GM20000 (cell line): Measurements from ENCODE around the gene EPN3.

Experiments used
- DNase-seq: peaks from one replicate; pipeline ENCODE4 v3.0.0; 2012; ENCODE audit warnings: low spot score
- TF ChIP-seq, protein P1 (sequence below): IDR thresholded peaks from 2 replicates; pipeline ENCODE4 v1.5.1; 2012; ENCODE audit warnings: mild to moderate bottlenecking, control low read depth; ENCODE audit errors: extremely low read depth, missing control alignments

EPN3 gene

DNA sequence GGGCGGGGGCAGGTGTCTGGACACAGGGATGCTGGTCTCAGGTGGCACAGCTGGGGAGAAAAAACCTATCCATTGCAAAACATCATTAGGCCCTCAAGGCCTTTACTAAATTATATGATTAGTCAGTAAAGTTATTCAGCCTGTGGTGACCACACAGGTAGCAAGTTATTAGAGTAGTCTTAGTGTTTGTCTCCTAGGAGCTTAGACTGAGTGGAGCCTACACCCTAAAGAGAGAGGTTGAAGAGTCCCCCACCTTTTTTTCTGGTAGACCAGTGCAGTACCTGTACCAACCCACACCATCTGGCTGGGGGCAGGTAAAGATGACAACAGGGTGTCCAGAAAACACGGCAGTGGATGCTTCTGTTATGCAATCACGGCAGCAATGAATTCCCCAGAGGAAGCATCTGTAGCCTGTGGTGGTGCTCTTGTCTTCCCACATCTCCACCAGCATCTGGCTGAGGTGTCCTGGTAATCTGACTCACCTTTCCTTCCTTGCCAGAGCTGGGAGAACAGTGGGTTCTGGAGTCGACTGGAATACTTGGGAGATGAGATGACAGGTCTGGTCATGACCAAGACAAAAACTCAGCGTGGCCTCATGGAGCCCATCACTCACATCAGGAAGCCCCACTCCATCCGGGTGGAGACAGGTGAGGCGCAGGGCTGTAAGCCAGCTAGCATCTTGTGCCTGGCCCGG lies 13.2 kb upstream of the EPN3 start:
- TF ChIP-seq, protein P1, sequence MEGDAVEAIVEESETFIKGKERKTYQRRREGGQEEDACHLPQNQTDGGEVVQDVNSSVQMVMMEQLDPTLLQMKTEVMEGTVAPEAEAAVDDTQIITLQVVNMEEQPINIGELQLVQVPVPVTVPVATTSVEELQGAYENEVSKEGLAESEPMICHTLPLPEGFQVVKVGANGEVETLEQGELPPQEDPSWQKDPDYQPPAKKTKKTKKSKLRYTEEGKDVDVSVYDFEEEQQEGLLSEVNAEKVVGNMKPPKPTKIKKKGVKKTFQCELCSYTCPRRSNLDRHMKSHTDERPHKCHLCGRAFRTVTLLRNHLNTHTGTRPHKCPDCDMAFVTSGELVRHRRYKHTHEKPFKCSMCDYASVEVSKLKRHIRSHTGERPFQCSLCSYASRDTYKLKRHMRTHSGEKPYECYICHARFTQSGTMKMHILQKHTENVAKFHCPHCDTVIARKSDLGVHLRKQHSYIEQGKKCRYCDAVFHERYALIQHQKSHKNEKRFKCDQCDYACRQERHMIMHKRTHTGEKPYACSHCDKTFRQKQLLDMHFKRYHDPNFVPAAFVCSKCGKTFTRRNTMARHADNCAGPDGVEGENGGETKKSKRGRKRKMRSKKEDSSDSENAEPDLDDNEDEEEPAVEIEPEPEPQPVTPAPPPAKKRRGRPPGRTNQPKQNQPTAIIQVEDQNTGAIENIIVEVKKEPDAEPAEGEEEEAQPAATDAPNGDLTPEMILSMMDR: no peak
- no peak for DNase-seq

DNA sequence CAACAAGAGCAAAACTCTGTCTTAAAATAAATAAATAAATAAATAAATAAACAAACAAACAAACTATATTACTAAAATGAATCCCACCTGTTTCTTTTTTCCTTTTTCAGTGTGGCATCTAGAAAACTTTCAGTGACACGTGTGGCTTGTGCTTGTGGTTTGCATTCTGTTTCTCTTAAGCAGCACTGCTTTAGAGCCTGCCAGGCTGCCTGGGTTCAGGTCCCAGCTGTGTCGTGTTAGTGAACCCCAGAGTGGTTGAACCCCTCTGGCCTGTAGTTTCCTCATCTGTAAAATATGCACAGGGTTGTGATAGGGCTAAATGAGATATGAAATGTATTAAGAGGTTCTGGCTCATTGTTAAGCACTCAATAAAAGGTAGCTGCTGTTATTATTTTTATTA lies 12.1 kb upstream of the EPN3 start:
- no peak for DNase-seq

DNA sequence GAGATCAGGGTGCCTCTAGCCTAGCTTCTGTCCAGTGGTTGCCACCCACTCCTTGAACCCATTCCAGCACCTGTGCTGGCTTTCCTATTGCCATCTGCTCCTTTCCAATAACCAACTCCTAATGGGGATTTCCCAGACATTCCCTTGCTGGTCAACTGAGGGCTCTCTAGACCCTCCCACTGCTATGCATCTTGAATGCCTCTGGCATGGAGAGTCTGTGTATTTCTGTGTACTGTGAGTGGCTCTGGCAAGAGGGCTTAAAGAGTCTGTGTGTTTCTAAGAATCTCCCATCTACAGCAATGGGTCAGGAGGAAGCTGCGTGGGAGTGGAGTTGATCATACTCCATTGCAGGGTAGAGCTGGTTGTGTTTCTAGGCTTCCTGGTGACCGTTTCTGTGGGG lies 11.0 kb upstream of the EPN3 start:
- TF ChIP-seq, protein P1: no peak
- no peak for DNase-seq

More for the DNA sequence above, 12.1 kb upstream of the EPN3 start:
- TF ChIP-seq, protein P1: no peak

DNA sequence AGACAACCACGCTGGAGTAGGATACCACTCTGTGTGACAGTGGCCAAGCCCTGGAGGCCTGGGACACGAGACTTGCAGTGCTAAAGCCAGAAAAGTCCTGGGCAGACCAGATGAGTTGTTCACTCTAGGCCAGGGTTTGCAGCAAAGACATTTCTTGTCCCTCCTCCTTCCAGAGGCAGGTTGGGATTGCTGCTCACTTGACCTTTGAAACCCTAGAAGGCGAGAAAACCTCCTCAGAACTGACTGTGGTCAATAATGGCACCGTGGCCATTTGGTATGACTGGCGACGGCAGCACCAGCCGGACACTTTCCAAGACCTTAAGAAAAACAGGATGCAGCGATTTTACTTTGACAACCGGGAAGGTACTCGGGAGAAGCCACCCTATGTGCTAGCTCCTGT lies 9.8 kb upstream of the EPN3 start:
- DNase-seq: no peak
- TF ChIP-seq, protein P1: no peak

DNA sequence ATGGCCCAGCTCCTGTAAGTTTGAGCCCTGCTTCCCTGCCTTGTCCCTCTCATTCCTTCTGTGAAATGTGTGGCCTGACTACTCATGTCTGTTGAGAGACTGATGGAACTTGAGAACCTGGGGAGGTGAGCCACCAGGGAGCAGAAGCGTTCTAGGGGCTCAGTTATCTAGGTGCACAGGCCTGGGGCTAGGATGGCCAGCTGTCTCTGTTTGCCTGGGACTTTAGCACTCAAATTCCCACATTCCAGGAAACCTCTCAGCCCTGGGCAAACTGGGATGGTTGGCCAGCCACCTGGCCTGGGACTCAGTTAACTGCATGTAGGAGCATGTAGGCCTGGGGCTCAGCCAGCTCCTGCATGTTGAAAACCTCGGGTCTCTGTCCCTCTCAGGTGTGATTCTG lies 9.3 kb upstream of the EPN3 start:
- TF ChIP-seq, protein P1: no peak
- DNase-seq: no peak

DNA sequence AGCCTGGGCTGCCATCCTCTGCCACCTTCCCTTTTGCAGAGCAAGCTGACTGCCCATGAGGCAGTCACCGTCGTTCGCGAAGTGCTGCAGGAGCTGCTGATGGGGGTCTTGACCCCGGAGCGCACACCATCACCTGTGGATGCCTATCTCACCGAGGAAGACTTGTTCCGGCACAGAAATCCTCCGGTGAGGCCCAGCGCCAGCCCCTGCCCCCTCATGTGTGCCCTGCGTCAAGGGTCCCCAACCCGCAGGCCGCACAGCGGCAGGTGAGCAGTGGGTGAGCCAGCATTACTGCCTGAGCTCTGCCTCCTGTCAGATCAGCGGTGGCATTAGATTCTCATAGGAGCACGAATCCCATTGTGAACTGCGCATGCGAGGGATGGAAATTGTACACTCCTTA lies 7.7 kb upstream of the EPN3 start:
- TF ChIP-seq, protein P1: no peak
- DNase-seq: no peak

DNA sequence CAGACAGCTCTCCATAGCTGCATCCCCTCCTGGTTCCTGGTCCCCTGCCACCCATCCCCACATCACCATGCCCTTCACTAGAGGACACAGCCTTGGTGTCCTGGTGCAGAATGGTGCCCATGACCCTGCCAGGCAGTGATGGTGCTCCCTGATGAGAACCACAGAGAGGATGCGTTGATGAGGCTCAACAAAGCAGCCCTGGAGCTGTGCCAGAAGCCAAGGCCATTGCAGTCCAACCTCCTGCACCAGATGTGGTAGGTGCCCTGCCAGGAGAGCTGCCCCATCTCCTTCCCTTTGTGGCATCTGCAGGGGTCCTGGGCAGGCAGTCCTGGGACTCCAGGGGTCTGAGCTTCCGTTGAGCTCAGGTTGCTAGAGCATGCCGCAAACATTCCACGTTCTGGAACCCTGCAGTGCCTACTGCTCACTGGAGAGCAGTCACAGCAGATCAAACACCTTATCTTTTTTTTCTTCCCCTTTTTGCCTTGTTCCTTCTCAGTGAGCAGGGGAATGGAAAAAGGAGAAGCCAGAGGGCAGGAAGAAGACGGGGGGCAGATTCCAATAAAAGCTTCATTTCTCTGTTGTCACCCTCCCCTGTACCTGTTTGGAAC lies 5.3 kb upstream of the EPN3 start:
- TF ChIP-seq, protein P1: no peak
- DNase-seq: no peak
